HG02840 (cell line): ENCODE results near the gene PUM1.

ENCODE experiments used
- ATAC-seq: cut with Tn5 transposase; IDR thresholded peaks from one replicate; pipeline ENCODE4 v1.9.1; 2021; ENCODE audit warnings: mild to moderate bottlenecking, moderate library complexity, moderate number of reproducible peaks; ENCODE audit not compliant: unreplicated experiment, low FRiP score

Gene PUM1

GRCh38 chr1:30899577-30900389, 165.7 kb downstream of the PUM1 start:
- no peak for ATAC-seq

GRCh38 chr1:30898031-30898815, 167.3 kb downstream of the PUM1 start:
- ATAC-seq: no peak

- no peak for ATAC-seq
These were observed 168.6 kb downstream of the PUM1 start for GRCh38 chr1:30896905-30897304.

GRCh38 chr1:30895944-30896660, 169.4 kb downstream of the PUM1 start:
- ATAC-seq: no peak

- no peak for ATAC-seq
These were observed 170.1 kb downstream of the PUM1 start for GRCh38 chr1:30895382-30895943.

- no peak for ATAC-seq
These were observed 171.0 kb downstream of the PUM1 start for GRCh38 chr1:30894508-30894973.

GRCh38 chr1:30893776-30894507, 171.6 kb downstream of the PUM1 start:
- no peak for ATAC-seq

- ATAC-seq: no peak
These were observed 172.8 kb downstream of the PUM1 start for GRCh38 chr1:30892671-30893073.

- no peak for ATAC-seq
These were observed 174.3 kb downstream of the PUM1 start for GRCh38 chr1:30891227-30891552.

- ATAC-seq: no peak
These were observed 174.9 kb downstream of the PUM1 start for GRCh38 chr1:30890502-30891226.

- ATAC-seq: no peak
These were observed 176.0 kb downstream of the PUM1 start for GRCh38 chr1:30889511-30889910.

GRCh38 chr1:30888975-30889374, 176.5 kb downstream of the PUM1 start:
- no peak for ATAC-seq

- no peak for ATAC-seq
These were observed 177.1 kb downstream of the PUM1 start for GRCh38 chr1:30888391-30888790.

GRCh38 chr1:30887485-30888315, 177.8 kb downstream of the PUM1 start:
- no peak for ATAC-seq

GRCh38 chr1:30886710-30887428, 178.6 kb downstream of the PUM1 start:
- no peak for ATAC-seq

GRCh38 chr1:30885570-30886522, 179.7 kb downstream of the PUM1 start:
- ATAC-seq: no peak

GRCh38 chr1:30884723-30885122, 180.8 kb downstream of the PUM1 start:
- ATAC-seq: no peak
